ENCODE results near the gene ASCC2. TPM values are rescaled to one million over a fixed set of nuclear protein-coding genes. Genes with fewer than 3 reads are reported as not detected.

ASCC2 gene
- total and polyA plus RNA-seq, 2 experiments from 2014 or later = 30.5 to 31.3 TPM

DNA sequence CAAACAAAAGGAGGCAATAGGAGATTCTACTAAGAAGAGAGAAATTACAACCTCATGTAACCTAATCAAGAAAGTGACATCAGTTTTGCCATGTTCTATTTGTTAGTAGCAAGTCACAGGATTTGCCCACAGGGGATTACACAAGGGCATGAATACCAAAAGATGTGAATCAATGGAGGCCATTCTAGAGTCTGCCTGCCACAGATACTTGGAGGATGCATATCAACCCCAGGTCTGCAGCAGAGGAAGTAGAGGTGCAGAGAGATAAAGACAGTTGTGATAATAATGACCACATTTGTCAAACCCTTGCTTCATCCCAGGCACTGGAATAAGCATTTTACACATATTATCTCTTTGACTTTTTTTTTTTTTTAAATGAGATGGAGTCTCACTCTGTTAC, 2.4 kb upstream of the ASCC2 start (continued):
- TF ChIP-seq ZNF462 (CRISPR knock-in tag; IDR thresholded peaks at IDR 0.05) (no peak), CTCF (conservative IDR thresholded peaks at IDR 0.05; ENCODE audit: low read depth in 2 of 2) (no peak), JUNB (IDR thresholded peaks at IDR 0.05; ENCODE audit: unreplicated experiment) (no peak)

DNA sequence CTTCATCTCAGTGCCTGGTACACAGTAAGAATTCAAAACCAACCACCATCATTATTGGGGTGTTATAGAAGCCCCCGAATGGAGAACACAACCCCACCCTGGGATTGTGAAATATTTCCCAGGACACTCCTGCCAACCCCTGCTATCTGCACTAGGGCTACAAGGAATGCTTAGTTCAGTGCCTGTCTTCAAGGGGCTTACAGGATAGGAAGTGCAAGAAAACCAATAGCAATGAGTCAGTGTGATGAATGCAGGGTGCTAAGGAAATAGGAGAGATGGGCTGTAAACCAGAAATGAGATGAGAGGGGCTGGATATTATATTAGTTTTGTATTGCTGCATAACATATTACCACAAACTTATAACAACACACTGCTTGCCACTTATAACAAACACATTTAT, 965 bp upstream of the ASCC2 start:
- Histone ChIP-seq H3K4me3 (no peak overlapping the region), H3K79me2 (replicated peaks; ENCODE audit: insufficient read depth) (peaks cover 14% of the 10 kb centered on the region), H4K20me1 (replicated peaks; ENCODE audit: insufficient read depth) (no peaks in the 10 kb centered on the region; the same call in 1 of the 2 replicates), H3K9me2 (ENCODE audit: insufficient read depth) (no peaks in the 10 kb centered on the region), H3K4me2 (no peak overlapping the region), H3K4me1 (ENCODE audit: insufficient read depth) (peaks cover 11% of the 10 kb centered on the region; the same call in 1 of the 2 replicates), H3K27me3 (ENCODE audit: insufficient read depth) (no peaks in the 10 kb centered on the region), H3F3A (replicated peaks; ENCODE audit: low read depth) (no peaks in the 10 kb centered on the region), H2AFZ (peak overlapping the region; percentile 56), H3K36me3 (ENCODE audit: insufficient read depth) (no peaks in the 10 kb centered on the region), H3K27ac (ENCODE audit: low read depth) (no peak overlapping the region)
- no peak overlapping the region for H3K27ac Mint-ChIP-seq
- no peak for ATAC-seq
- H3K4me1 Mint-ChIP-seq = peaks cover 9% of the 10 kb centered on the region
- no peak for DNase-seq (ENCODE audit: low spot score)
- H3K9me3 Mint-ChIP-seq = no peaks in the 10 kb centered on the region; the same call in 2 of the 3 replicates
- H3K36me3 Mint-ChIP-seq (ENCODE audit: low read depth) = no peaks in the 10 kb centered on the region; the same call in 2 of the 3 replicates
- peak overlapping the region; percentile 92; the same call in 1 of the 3 replicates for H3K4me3 Mint-ChIP-seq
- no peaks in the 10 kb centered on the region for H3K27me3 Mint-ChIP-seq (ENCODE audit: insufficient read depth, low read depth, poor library complexity)
- TF ChIP-seq REST (IDR thresholded peaks at IDR 0.05; ENCODE audit: unreplicated experiment) (no peak), EZH2phosphoT487 (IDR thresholded peaks at IDR 0.05; ENCODE audit: unreplicated experiment) (no peak), NANOG (IDR thresholded peaks at IDR 0.05; ENCODE audit: borderline replicate concordance) (no peak)
